Effector memory CD4-positive, alpha-beta T cell (primary cell): ENCODE results near the gene PIK3R4.

Experiments used
- DNase-seq, 3 donors: peaks; one replicate each; pipeline ENCODE4 v3.0.0-alpha.2; 2020
- H3K27ac ChIP-seq: 2 replicates; pipeline ENCODE4 v1.7.0; 2013; ENCODE audit warnings: mild to moderate bottlenecking, low read length, moderate library complexity; ENCODE audit not compliant: insufficient read depth, poor library complexity, severe bottlenecking
- H3K27me3 ChIP-seq: replicated peaks from 2 replicates; pipeline ENCODE4 v1.7.0; 2013; ENCODE audit warnings: mild to moderate bottlenecking, low read length; ENCODE audit not compliant: insufficient read depth, control insufficient read depth, poor library complexity, severe bottlenecking
- H3K36me3 ChIP-seq: 2 replicates; pipeline ENCODE4 v1.7.0; 2013; ENCODE audit warnings: mild to moderate bottlenecking, low read length, moderate library complexity; ENCODE audit not compliant: control insufficient read depth, insufficient read depth
- H3K4me1 ChIP-seq: 2 replicates; pipeline ENCODE4 v1.7.0; 2013; ENCODE audit warnings: low read length, mild to moderate bottlenecking; ENCODE audit not compliant: control insufficient read depth, insufficient read depth, poor library complexity, severe bottlenecking
- H3K4me3 ChIP-seq: 2 replicates; pipeline ENCODE4 v1.7.0; 2013; ENCODE audit warnings: low read length, low read depth, mild to moderate bottlenecking; ENCODE audit not compliant: insufficient read depth, poor library complexity, severe bottlenecking
- H3K9me3 ChIP-seq: 2 replicates; pipeline ENCODE4 v1.7.0; 2013; ENCODE audit warnings: mild to moderate bottlenecking, low read length, moderate library complexity; ENCODE audit not compliant: control insufficient read depth

The PIK3R4 gene

GRCh38 chr3:130669740-130670139 lies 76.9 kb downstream of the PIK3R4 start:
- Histone ChIP-seq H3K27me3 (no peaks in the 10 kb centered on the region), H3K36me3 (no peaks in the 10 kb centered on the region), H3K4me1 (no peaks in the 10 kb centered on the region), H3K4me3 (no peak overlapping the region), H3K27ac (no peak overlapping the region), H3K9me3 (no peaks in the 10 kb centered on the region)
- no peak for DNase-seq

GRCh38 chr3:130663092-130663491 lies 83.5 kb downstream of the PIK3R4 start:
- Histone ChIP-seq H3K4me1 (no peaks in the 10 kb centered on the region), H3K9me3 (no peaks in the 10 kb centered on the region), H3K27me3 (no peaks in the 10 kb centered on the region), H3K4me3 (no peak overlapping the region), H3K27ac (no peak overlapping the region), H3K36me3 (no peaks in the 10 kb centered on the region)
- no peak for DNase-seq

- no peaks in the 10 kb centered on the region for H3K36me3 ChIP-seq
Measured at GRCh38 chr3:130662501-130662996, 84.1 kb downstream of the PIK3R4 start.

GRCh38 chr3:130661140-130661891 lies 85.3 kb downstream of the PIK3R4 start:
- Histone ChIP-seq H3K4me3 (no peak overlapping the region), H3K27ac (no peak overlapping the region), H3K27me3 (no peaks in the 10 kb centered on the region), H3K9me3 (no peaks in the 10 kb centered on the region), H3K4me1 (no peaks in the 10 kb centered on the region), H3K36me3 (no peaks in the 10 kb centered on the region)
- no peak for DNase-seq

More at GRCh38 chr3:130662501-130662996, 84.1 kb downstream of the PIK3R4 start:
- Histone ChIP-seq H3K4me1 (no peaks in the 10 kb centered on the region), H3K4me3 (no peak overlapping the region), H3K27me3 (no peaks in the 10 kb centered on the region), H3K27ac (no peak overlapping the region), H3K9me3 (no peaks in the 10 kb centered on the region)
- DNase-seq: no peak

- Histone ChIP-seq H3K4me1 (no peaks in the 10 kb centered on the region), H3K36me3 (no peaks in the 10 kb centered on the region), H3K27ac (no peak overlapping the region), H3K9me3 (no peaks in the 10 kb centered on the region), H3K4me3 (no peak overlapping the region), H3K27me3 (no peaks in the 10 kb centered on the region)
- DNase-seq: no peak
Measured at GRCh38 chr3:130659911-130660310, 86.7 kb downstream of the PIK3R4 start.

- DNase-seq: no peak
- H3K36me3 ChIP-seq: no peaks in the 10 kb centered on the region
Measured at GRCh38 chr3:130658678-130659077, 88.0 kb downstream of the PIK3R4 start.

GRCh38 chr3:130656627-130657026 lies 90.0 kb downstream of the PIK3R4 start:
- Histone ChIP-seq H3K36me3 (no peaks in the 10 kb centered on the region), H3K27me3 (no peaks in the 10 kb centered on the region), H3K4me3 (no peak overlapping the region), H3K27ac (no peak overlapping the region), H3K9me3 (no peaks in the 10 kb centered on the region), H3K4me1 (no peaks in the 10 kb centered on the region)
- no peak for DNase-seq

More at GRCh38 chr3:130658678-130659077, 88.0 kb downstream of the PIK3R4 start:
- no peak overlapping the region for H3K4me3 ChIP-seq
- H3K27ac ChIP-seq: no peak overlapping the region
- H3K27me3 ChIP-seq: no peaks in the 10 kb centered on the region
- H3K4me1 ChIP-seq: no peaks in the 10 kb centered on the region
- H3K9me3 ChIP-seq: no peaks in the 10 kb centered on the region

- no peaks in the 10 kb centered on the region for H3K9me3 ChIP-seq
- no peak overlapping the region for H3K4me3 ChIP-seq
- H3K27me3 ChIP-seq: no peaks in the 10 kb centered on the region
- H3K4me1 ChIP-seq: no peaks in the 10 kb centered on the region
- no peaks in the 10 kb centered on the region for H3K36me3 ChIP-seq
- no peak for DNase-seq
- no peak overlapping the region for H3K27ac ChIP-seq
Measured at GRCh38 chr3:130654921-130655320, 91.7 kb downstream of the PIK3R4 start.

- Histone ChIP-seq H3K27me3 (no peaks in the 10 kb centered on the region), H3K36me3 (no peaks in the 10 kb centered on the region), H3K4me1 (no peaks in the 10 kb centered on the region), H3K4me3 (no peak overlapping the region), H3K9me3 (no peaks in the 10 kb centered on the region), H3K27ac (no peak overlapping the region)
- no peak for DNase-seq
Measured at GRCh38 chr3:130654091-130654490, 92.5 kb downstream of the PIK3R4 start.

GRCh38 chr3:130649061-130649654 lies 97.5 kb downstream of the PIK3R4 start:
- Histone ChIP-seq H3K4me3 (no peak overlapping the region), H3K27ac (no peak overlapping the region), H3K4me1 (no peaks in the 10 kb centered on the region), H3K9me3 (no peaks in the 10 kb centered on the region), H3K36me3 (no peaks in the 10 kb centered on the region), H3K27me3 (no peaks in the 10 kb centered on the region)
- DNase-seq: no peak
